H1 (cell line): Measurements from ENCODE around the gene SLX4. TPM values are rescaled to one million over a fixed set of nuclear protein-coding genes. Genes with fewer than 3 reads are reported as not detected.

Source experiments
- BACH1 ChIP-seq: IDR thresholded peaks from 2 replicates; pipeline ENCODE4 v1.6.1; 2012; ENCODE audit warnings: low read length, improper control_type of control experiment
- BRCA1 ChIP-seq: IDR thresholded peaks from 2 replicates; pipeline ENCODE4 v1.6.1; 2012; ENCODE audit warnings: low read depth, low read length, improper control_type of control experiment
- CHD2 ChIP-seq: IDR thresholded peaks from 2 replicates; pipeline ENCODE4 v1.6.1; 2012; ENCODE audit warnings: low read length, improper control_type of control experiment
- JUND ChIP-seq: IDR thresholded peaks from 2 replicates; pipeline ENCODE4 v1.6.1; 2011; ENCODE audit warnings: mild to moderate bottlenecking, improper control_type of control experiment, low read length
- SIN3A ChIP-seq, 2 experiments: IDR thresholded peaks in 1 of 2; conservative IDR thresholded peaks in 1 of 2; 2 replicates each; pipeline ENCODE4 v1.6.1; 2011 to 2012; ENCODE audit warnings: low read length in 2 of 2, improper control_type of control experiment in 1 of 2, low read depth in 1 of 2, mild to moderate bottlenecking in 1 of 2
- SIX5 ChIP-seq: IDR thresholded peaks from 2 replicates; pipeline ENCODE4 v1.6.1; 2011; ENCODE audit warnings: mild to moderate bottlenecking, low read depth, low read length
- TAF7 ChIP-seq: optimal IDR thresholded peaks from 2 replicates; pipeline ENCODE3; 2011; ENCODE audit warnings: low read depth, mild to moderate bottlenecking, inconsistent platforms, low read length, moderate library complexity, borderline replicate concordance
- TEAD4 ChIP-seq: IDR thresholded peaks from 2 replicates; pipeline ENCODE4 v1.6.1; 2012; ENCODE audit warnings: low read depth, low read length, inconsistent platforms, mixed read lengths
- polyA plus RNA-seq, 7 experiments: library from polyadenylated mRNA; depleted of rRNA in 3 of 7; stranded (reverse) in 5 of 7; unstranded in 2 of 7; fragments of >200 nt in 5 of 7; fragments of 200-250 nt in 2 of 7; gene quantifications; 1 replicate in 5 of 7; 2 replicates in 1 of 7; 4 replicates in 1 of 7; pipeline versions ENCODE4 v1.2.1 to v1.2.3, GENCODE V29; 2011 to 2013; ENCODE audit warnings: missing spikeins in 2 of 7, mixed read lengths in 2 of 7
- total RNA-seq: library from RNA; stranded (reverse); fragmentation: NEBNext Ultra II Directional; extraction: Animal tissue kit (Norgen Biotek cat#: 25700); gene quantifications from 2 replicates; pipeline ENCODE4 v1.2.1, GENCODE V29; 2021
- TF ChIP-seq, protein P1 (sequence below), 3 experiments: IDR thresholded peaks; 1 replicate in 2 of 3; 2 replicates in 1 of 3; pipeline versions ENCODE4 v1.5.1 to v1.6.1; 2011; ENCODE audit warnings: low read length in 3 of 3, mild to moderate bottlenecking in 3 of 3, inconsistent platforms in 2 of 3, low read depth in 1 of 3, moderate library complexity in 1 of 3; ENCODE audit not compliant: insufficient read depth in 1 of 3; ENCODE audit errors: control extremely low read depth in 1 of 3
- TF ChIP-seq, protein P2 (sequence below): IDR thresholded peaks from 2 replicates; pipeline ENCODE4 v1.6.1; 2012; ENCODE audit warnings: inconsistent platforms

The SLX4 gene
- total and polyA plus RNA-seq, 2 of the 8 experiments (the other 6 are each of a cell fraction or from before 2014, with no cell fraction given), result 4.4 to 11.4 TPM

DNA sequence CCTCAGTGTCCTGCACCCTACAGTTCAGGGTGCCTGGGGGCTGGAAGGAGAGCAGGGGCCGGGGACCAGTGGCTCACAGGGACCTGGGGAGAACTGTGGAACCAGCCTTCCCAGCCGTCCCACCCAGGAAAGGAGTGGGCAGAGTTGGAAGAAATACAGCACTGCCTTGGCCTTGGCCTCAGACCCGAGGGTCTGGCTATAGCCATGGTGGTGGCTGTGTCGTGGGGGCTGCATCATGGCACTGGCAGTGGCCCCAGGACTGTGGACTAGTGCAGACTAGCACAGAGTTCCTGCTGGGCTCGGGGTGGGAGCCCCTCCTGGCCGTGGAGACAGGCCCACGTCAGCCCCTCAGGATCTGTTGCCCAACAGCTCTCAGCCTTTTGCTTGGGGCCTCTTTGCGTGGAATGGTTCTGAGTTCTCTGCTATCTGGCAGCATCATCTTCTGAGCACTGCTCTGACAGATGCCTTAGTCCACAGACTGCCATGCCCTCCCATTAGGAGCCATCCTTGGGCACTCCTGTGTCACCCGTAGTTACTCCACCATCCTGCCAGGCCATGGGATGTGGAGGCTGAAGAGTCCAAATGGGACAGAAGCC lies 30.5 kb upstream of the SLX4 start (continued):
- TF ChIP-seq, protein P1, sequence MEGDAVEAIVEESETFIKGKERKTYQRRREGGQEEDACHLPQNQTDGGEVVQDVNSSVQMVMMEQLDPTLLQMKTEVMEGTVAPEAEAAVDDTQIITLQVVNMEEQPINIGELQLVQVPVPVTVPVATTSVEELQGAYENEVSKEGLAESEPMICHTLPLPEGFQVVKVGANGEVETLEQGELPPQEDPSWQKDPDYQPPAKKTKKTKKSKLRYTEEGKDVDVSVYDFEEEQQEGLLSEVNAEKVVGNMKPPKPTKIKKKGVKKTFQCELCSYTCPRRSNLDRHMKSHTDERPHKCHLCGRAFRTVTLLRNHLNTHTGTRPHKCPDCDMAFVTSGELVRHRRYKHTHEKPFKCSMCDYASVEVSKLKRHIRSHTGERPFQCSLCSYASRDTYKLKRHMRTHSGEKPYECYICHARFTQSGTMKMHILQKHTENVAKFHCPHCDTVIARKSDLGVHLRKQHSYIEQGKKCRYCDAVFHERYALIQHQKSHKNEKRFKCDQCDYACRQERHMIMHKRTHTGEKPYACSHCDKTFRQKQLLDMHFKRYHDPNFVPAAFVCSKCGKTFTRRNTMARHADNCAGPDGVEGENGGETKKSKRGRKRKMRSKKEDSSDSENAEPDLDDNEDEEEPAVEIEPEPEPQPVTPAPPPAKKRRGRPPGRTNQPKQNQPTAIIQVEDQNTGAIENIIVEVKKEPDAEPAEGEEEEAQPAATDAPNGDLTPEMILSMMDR (IDR thresholded peaks at IDR 0.05; ENCODE audit: control extremely low read depth in 1 of 3, insufficient read depth in 1 of 3, low read depth in 1 of 3, low read length in 3 of 3), result no peak
- TF ChIP-seq SIX5 (no peak), BRCA1 (no peak), TAF7 (no peak), TEAD4 (no peak), CHD2 (no peak), JUND (no peak), BACH1 (no peak), SIN3A (conservative IDR thresholded peaks at IDR 0.05 in 1 of 2, IDR thresholded peaks at IDR 0.05 in 1 of 2; ENCODE audit: low read depth in 1 of 2, low read length in 2 of 2) (no peak)
- TF ChIP-seq, protein P2, sequence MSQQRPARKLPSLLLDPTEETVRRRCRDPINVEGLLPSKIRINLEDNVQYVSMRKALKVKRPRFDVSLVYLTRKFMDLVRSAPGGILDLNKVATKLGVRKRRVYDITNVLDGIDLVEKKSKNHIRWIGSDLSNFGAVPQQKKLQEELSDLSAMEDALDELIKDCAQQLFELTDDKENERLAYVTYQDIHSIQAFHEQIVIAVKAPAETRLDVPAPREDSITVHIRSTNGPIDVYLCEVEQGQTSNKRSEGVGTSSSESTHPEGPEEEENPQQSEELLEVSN, result no peak
- TF ChIP-seq, all 59 proteins: peak for 0
